ENCODE data around the gene IVNS1ABP. TPM values are rescaled to one million over a fixed set of nuclear protein-coding genes. Genes with fewer than 3 reads are reported as not detected.

IVNS1ABP gene
- total and polyA plus RNA-seq, 10 of the 15 experiments (the other 5 are each of a cell fraction or from before 2014, with no cell fraction given) = 19.2 to 154 (median 43.9) TPM

DNA sequence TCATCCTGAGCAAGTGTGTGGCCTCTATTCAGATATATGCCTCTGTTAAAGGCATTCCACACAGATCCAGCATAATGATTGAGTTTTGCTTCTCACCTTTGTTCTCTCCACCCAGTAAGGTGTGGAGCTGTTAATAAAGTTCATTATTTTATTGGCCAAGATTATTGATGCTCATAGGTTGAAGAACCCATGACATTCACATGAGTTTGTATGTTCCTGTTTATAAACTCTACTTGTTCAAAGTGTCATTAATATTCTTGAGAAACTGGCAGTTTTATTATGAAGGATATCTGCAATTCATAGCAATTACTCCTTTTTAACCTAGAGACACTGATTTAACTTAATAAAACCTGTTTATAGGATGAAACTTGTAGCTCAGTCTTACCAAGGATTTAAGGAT is 22.0 kb downstream of the IVNS1ABP start:
- ChIA-PET SMC1A (ENCODE audit: uncharacterized antibody, unreplicated experiment) (interaction anchor here (0.8 to 1.5 kb wide), 2 partner anchors 14 to 55 kb away, joined by 3 to 6 read pairs; no protein-coding TSS in a partner anchor), RAD21 (ENCODE audit: unreplicated experiment) (no interaction called here), POLR2A (no interaction called here), CTCF (interaction anchor here (1.0 to 1.5 kb wide), 3 partner anchors 7 to 301 kb away, joined by 3 to 5 read pairs (median 3); no protein-coding TSS in a partner anchor)
- Histone ChIP-seq H3K4me2 (ENCODE audit: control insufficient read depth, insufficient read depth) (no peak overlapping the region), H3K4me3 (no peak overlapping the region), H3K79me2 (ENCODE audit: control insufficient read depth, insufficient read depth, low read length) (no peaks in the 10 kb centered on the region), H3K9me3 (replicated peaks; ENCODE audit: control insufficient read depth, insufficient read depth, low read length) (no peaks in the 10 kb centered on the region), H3K9ac (ENCODE audit: control insufficient read depth, insufficient read depth, low read length) (no peak overlapping the region), H3K36me3 (ENCODE audit: control insufficient read depth in 2 of 2, insufficient read depth in 2 of 2, low read length in 1 of 2) (peaks cover 2 to 31% of the 10 kb centered on the region in 2 experiments), H3K27ac (ENCODE audit: control insufficient read depth, insufficient read depth) (no peak overlapping the region), H3K27me3 (replicated peaks in 1 of 2; ENCODE audit: control insufficient read depth in 2 of 2, insufficient read depth in 2 of 2, low read length in 1 of 2) (no peaks in the 10 kb centered on the region), H2AFZ (ENCODE audit: control insufficient read depth, low read depth, low read length) (no peak overlapping the region), H3K4me1 (ENCODE audit: control insufficient read depth, insufficient read depth, low read length) (no peaks in the 10 kb centered on the region), H4K20me1 (ENCODE audit: control insufficient read depth, insufficient read depth) (no peaks in the 10 kb centered on the region)
- in situ Hi-C loops (cut with MboI) (no loop called here), intact Hi-C loops (cut with micrococcal nuclease; ENCODE audit: unreplicated experiment) (no loop called here)
- TF ChIP-seq FOXK2 (IDR thresholded peaks at IDR 0.05) = no peak
- TF ChIP-seq POLR2AphosphoS5 (IDR thresholded peaks at IDR 0.05; ENCODE audit: low read length) = no peak
- no peak for TF ChIP-seq CBX3 (IDR thresholded peaks at IDR 0.05; ENCODE audit: borderline replicate concordance, low read depth)
- TF ChIP-seq, protein P1, sequence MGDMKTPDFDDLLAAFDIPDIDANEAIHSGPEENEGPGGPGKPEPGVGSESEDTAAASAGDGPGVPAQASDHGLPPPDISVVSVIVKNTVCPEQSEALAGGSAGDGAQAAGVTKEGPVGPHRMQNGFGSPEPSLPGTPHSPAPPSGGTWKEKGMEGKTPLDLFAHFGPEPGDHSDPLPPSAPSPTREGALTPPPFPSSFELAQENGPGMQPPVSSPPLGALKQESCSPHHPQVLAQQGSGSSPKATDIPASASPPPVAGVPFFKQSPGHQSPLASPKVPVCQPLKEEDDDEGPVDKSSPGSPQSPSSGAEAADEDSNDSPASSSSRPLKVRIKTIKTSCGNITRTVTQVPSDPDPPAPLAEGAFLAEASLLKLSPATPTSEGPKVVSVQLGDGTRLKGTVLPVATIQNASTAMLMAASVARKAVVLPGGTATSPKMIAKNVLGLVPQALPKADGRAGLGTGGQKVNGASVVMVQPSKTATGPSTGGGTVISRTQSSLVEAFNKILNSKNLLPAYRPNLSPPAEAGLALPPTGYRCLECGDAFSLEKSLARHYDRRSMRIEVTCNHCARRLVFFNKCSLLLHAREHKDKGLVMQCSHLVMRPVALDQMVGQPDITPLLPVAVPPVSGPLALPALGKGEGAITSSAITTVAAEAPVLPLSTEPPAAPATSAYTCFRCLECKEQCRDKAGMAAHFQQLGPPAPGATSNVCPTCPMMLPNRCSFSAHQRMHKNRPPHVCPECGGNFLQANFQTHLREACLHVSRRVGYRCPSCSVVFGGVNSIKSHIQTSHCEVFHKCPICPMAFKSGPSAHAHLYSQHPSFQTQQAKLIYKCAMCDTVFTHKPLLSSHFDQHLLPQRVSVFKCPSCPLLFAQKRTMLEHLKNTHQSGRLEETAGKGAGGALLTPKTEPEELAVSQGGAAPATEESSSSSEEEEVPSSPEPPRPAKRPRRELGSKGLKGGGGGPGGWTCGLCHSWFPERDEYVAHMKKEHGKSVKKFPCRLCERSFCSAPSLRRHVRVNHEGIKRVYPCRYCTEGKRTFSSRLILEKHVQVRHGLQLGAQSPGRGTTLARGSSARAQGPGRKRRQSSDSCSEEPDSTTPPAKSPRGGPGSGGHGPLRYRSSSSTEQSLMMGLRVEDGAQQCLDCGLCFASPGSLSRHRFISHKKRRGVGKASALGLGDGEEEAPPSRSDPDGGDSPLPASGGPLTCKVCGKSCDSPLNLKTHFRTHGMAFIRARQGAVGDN (IDR thresholded peaks at IDR 0.05) = no peak
- no peak for TF ChIP-seq RBBP5 (conservative IDR thresholded peaks at IDR 0.05)
- BruUV-seq (replicated peaks) = no TSS peak
- ATAC-seq = no peak
- FAIRE-seq = no peak
- DNase-seq (ENCODE audit: low read depth, low spot score) = no peak

Measured in GM12878 (cell line).